Transverse colon (tissue), 4 donors: ENCODE results near the gene RAPGEF2. TPM values are rescaled to one million over a fixed set of nuclear protein-coding genes. Genes with fewer than 3 reads are reported as not detected.
A peak's percentile ranks its signal among the peaks of the same experiment; 100 is the strongest.
"Not testable (repeated sequence)": the region's sequence is repeated elsewhere in the genome, so short reads cannot be mapped to it uniquely, and the experiment has no call there.

Experiments used
- DNase-seq: peaks from one replicate; pipeline ENCODE4 v3.0.0-alpha.2; 2019
- H3K27ac ChIP-seq, 4 donors: fragments of 200-600 bp; sonication (generic); 2 replicates each; pipeline ENCODE4 v1.5.1; 2016 to 2018; ENCODE audit warnings: inconsistent platforms in 4 of 4
- H3K27me3 ChIP-seq: fragments of 200-600 bp; sonication (generic); 2 replicates; pipeline ENCODE4 v1.5.1; 2017; ENCODE audit warnings: inconsistent platforms
- H3K36me3 ChIP-seq, 4 donors: fragments of 200-600 bp; sonication (generic); 2 replicates each; pipeline ENCODE4 v1.5.1; 2017 to 2019; ENCODE audit warnings: inconsistent platforms in 4 of 4
- H3K4me1 ChIP-seq, 4 donors: fragments of 200-600 bp; sonication (generic); 2 replicates each; pipeline ENCODE4 v1.5.1; 2017 to 2020; ENCODE audit warnings: inconsistent platforms in 4 of 4
- H3K4me3 ChIP-seq, 4 donors: fragments of 200-600 bp; sonication (generic); 1 replicate in 1 of 4; 2 replicates in 3 of 4; pipeline versions ENCODE4 v1.5.1 to v1.6.1; 2017 to 2019; ENCODE audit warnings: inconsistent platforms in 4 of 4
- H3K9me3 ChIP-seq, 2 donors: fragments of 200-600 bp; sonication (generic); 2 replicates each; pipeline ENCODE4 v1.5.1; 2017 to 2019; ENCODE audit warnings: inconsistent platforms in 2 of 2
- CTCF ChIP-seq, 5 experiments: fragments of 200-600 bp in 3 of 5; fragments of 450-650 bp in 2 of 5; sonication (generic) in 3 of 5; IDR thresholded peaks; 1 replicate in 2 of 5; 2 replicates in 3 of 5; pipeline ENCODE4 v1.5.1; 2016 to 2017; ENCODE audit warnings: antibody characterized with exemption in 5 of 5, inconsistent platforms in 3 of 5, mild to moderate bottlenecking in 2 of 5, moderate library complexity in 1 of 5
- EP300 ChIP-seq: sonication (generic); formaldehyde crosslinking; IDR thresholded peaks from one replicate; pipeline ENCODE4 v1.6.1; 2017; ENCODE audit warnings: antibody characterized with exemption, low read depth
- POLR2A ChIP-seq: fragments of 450-650 bp; IDR thresholded peaks from one replicate; pipeline ENCODE4 v1.6.1; 2016; ENCODE audit warnings: antibody characterized with exemption, mild to moderate bottlenecking, moderate library complexity
- POLR2AphosphoS5 ChIP-seq, 3 donors: sonication (generic); formaldehyde crosslinking; IDR thresholded peaks; one replicate each; pipeline ENCODE4 v1.6.1; 2016; ENCODE audit warnings: antibody characterized with exemption in 3 of 3
- WGBS, 2 donors: methylation state at CpG; one replicate each; pipeline ENCODE4 v1.1.5; 2018; ENCODE audit warnings: low coverage in 1 of 2; 5-methylcytosine and 5-hydroxymethylcytosine counted together
- in situ Hi-C, 4 donors: fragments of 200-750 bp; cut with MboI; loops; one replicate each; pipeline versions ENCODE4 v1.15.0 to v1.15.1; 2017; ENCODE audit warnings: low sequenced_read_pairs in 3 of 4, low pct_ligation_motif_present in 1 of 4, low pct_unique_long_range_greater_than_20kb in 1 of 4
- intact Hi-C: fragments of 100-400 bp; cut with DNase I; formaldehyde crosslinking; loops from one replicate; pipeline ENCODE4 v1.15.1; 2023; ENCODE audit warnings: low total_unique reads
- total RNA-seq, 4 donors: library from RNA; depleted of rRNA; stranded (reverse); fragments of >200 nt; gene quantifications; one replicate each; pipeline ENCODE4 v1.1.0, GENCODE V29; 2016

RAPGEF2 gene
- total RNA-seq, 4 donors from 2014 or later = 23.3 to 64.8 (median 49.6) TPM

GRCh38 chr4:159116693-159117092 is 13.8 kb downstream of the RAPGEF2 start:
- H3K36me3 ChIP-seq, H3K27me3 ChIP-seq, H3K4me3 ChIP-seq, H3K27ac ChIP-seq, H3K9me3 ChIP-seq, intact Hi-C loops, in situ Hi-C loops, DNase-seq: not testable (repeated sequence)
- peaks cover 0 to 20% (median 0%) of the 10 kb centered on the region in 4 donors for H3K4me1 ChIP-seq

GRCh38 chr4:159117564-159117963 is 14.7 kb downstream of the RAPGEF2 start:
- Histone ChIP-seq H3K4me1 (peaks cover 0 to 20% (median 0%) of the 10 kb centered on the region in 4 donors), H3K27me3 (no peaks in the 10 kb centered on the region), H3K4me3 (no peak overlapping the region), H3K9me3 (no peaks in the 10 kb centered on the region), H3K27ac (peak overlapping the region in 1 of 4 donors; percentile 27), H3K36me3 (no peaks in the 10 kb centered on the region)
- intact Hi-C loops (no loop called here), in situ Hi-C loops (no loop called here)
- DNase-seq = no peak
- no peak for TF ChIP-seq EP300
- WGBS, 2 donors = 83 to 86% methylated on average over 1 to 2 of the region's 2 CpGs

GRCh38 chr4:159117968-159118367 is 15.1 kb downstream of the RAPGEF2 start:
- peak overlapping the region in 1 of 4 donors; percentile 27 for H3K27ac ChIP-seq
- no peaks in the 10 kb centered on the region for H3K36me3 ChIP-seq
- DNase-seq = peak; percentile 16
- H3K27me3 ChIP-seq = no peaks in the 10 kb centered on the region
- in situ Hi-C loops (no loop called here), intact Hi-C loops (no loop called here)
- no peaks in the 10 kb centered on the region for H3K9me3 ChIP-seq
- no peak for TF ChIP-seq CTCF (IDR thresholded peaks at IDR 0.05)
- no peak for TF ChIP-seq POLR2A
- TF ChIP-seq POLR2AphosphoS5 (IDR thresholded peaks at IDR 0.05) = no peak
- TF ChIP-seq EP300 = no peak
- H3K4me3 ChIP-seq = no peak overlapping the region
- H3K4me1 ChIP-seq = peaks cover 0 to 20% (median 0%) of the 10 kb centered on the region in 4 donors
- 62% methylated on average over 2 of the region's 2 CpGs; no CpG with 5 or more reads in 1 of the 2 donors for WGBS, 2 donors

- intact Hi-C loops = no loop called here
- in situ Hi-C loops = no loop called here
- Histone ChIP-seq H3K9me3 (no peaks in the 10 kb centered on the region), H3K27me3 (no peaks in the 10 kb centered on the region), H3K4me1 (peaks cover 0 to 42% (median 3%) of the 10 kb centered on the region in 4 donors), H3K4me3 (no peak overlapping the region), H3K36me3 (no peaks in the 10 kb centered on the region), H3K27ac (no peak overlapping the region)
- TF ChIP-seq CTCF (IDR thresholded peaks at IDR 0.05) = no peak
- TF ChIP-seq EP300 = no peak
- no peak for TF ChIP-seq POLR2AphosphoS5 (IDR thresholded peaks at IDR 0.05)
- TF ChIP-seq POLR2A = no peak
- 100% methylated on average over 2 of the region's 2 CpGs for WGBS, 2 donors
- DNase-seq = no peak
Measured at GRCh38 chr4:159121371-159121770, 18.5 kb downstream of the RAPGEF2 start.

DNA sequence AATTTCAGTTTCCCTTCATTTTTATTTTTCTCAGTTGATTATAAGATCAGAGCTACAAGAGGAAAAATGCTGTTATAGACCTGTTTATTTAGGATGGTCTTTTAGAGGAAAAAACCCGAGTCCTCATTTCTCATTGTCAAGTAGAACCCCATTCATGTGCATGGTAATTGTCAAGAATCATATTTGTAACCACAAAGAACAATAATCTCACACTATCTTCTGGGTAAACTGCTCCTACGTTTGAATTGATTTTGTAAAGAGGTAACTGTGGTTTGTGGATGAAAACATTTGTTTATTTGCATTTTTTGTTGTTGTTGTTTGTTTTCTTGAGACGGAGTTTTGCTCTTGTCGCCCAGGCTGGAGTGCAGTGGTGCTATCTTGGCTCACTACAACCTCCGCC is 23.8 kb downstream of the RAPGEF2 start:
- intact Hi-C loops = no loop called here
- H3K9me3 ChIP-seq = no peaks in the 10 kb centered on the region
- peaks cover 0 to 51% (median 14%) of the 10 kb centered on the region in 4 donors for H3K4me1 ChIP-seq
- no peak for DNase-seq
- H3K36me3 ChIP-seq = no peaks in the 10 kb centered on the region
- H3K27ac ChIP-seq = peak overlapping the region in 2 of 4 donors; percentile 22 to 37
- no peaks in the 10 kb centered on the region for H3K27me3 ChIP-seq
- in situ Hi-C loops = no loop called here
- H3K4me3 ChIP-seq = no peak overlapping the region
- TF ChIP-seq EP300 (no peak), CTCF (IDR thresholded peaks at IDR 0.05) (no peak), POLR2AphosphoS5 (IDR thresholded peaks at IDR 0.05) (no peak), POLR2A (no peak)
- 86 to 93% methylated on average over 5 of the region's 5 CpGs for WGBS, 2 donors
